Retina (tissue), 1 donor: ENCODE data around the gene EPN3.
A peak's percentile ranks its signal among the peaks of the same experiment; 100 is the strongest.

Source experiments
- DNase-seq: peaks from one replicate; pipeline ENCODE4 v3.0.0-alpha.2; 2016

EPN3 gene

GRCh38 chr17:50536683-50537646 is 4.4 kb downstream of the EPN3 start:
- DNase-seq, result no peak

GRCh38 chr17:50537721-50538548 is 5.4 kb downstream of the EPN3 start:
- no peak for DNase-seq

DNA sequence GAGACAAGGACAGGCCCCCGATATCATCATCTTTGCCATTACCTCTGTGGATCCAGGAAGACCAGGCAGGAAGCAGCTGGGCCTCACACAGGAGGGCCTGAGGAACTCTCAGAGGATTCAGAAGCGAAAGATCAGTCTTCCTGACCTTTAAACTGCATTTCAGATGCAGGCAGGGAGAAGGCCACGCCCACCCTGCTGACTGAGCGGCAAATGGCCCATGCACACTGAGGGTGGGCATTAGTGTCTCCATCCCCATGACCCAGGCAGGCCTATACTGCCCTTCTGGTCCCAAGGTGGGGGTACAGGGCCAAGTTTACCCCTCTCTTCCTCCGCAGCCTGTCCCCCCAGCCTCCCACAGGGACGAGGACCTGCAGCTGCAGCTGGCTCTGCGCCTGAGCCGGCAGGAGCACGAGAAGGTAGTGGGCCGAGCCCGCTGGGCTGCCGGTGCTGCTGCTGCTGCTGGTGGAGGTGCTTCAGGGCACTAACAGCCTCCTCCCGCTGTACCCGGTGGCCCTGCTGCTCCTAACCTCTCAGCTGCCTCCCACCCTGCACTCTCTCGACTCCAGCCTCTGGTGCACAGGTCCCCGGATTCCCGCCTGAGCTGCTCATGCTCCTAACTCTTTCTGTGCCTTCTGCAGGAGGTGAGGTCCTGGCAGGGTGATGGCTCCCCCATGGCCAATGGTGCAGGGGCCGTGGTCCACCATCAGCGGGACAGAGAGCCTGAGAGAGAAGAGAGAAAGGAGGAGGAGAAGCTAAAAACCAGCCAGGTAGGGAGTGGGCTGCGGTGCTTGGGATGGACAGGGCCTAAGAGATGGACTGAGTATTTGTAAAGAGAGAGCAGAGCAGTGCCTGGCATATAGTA is 6.2 kb downstream of the EPN3 start:
- no peak for DNase-seq

- DNase-seq, result no peak
Observed at GRCh38 chr17:50539762-50540559, 7.4 kb downstream of the EPN3 start.

DNA sequence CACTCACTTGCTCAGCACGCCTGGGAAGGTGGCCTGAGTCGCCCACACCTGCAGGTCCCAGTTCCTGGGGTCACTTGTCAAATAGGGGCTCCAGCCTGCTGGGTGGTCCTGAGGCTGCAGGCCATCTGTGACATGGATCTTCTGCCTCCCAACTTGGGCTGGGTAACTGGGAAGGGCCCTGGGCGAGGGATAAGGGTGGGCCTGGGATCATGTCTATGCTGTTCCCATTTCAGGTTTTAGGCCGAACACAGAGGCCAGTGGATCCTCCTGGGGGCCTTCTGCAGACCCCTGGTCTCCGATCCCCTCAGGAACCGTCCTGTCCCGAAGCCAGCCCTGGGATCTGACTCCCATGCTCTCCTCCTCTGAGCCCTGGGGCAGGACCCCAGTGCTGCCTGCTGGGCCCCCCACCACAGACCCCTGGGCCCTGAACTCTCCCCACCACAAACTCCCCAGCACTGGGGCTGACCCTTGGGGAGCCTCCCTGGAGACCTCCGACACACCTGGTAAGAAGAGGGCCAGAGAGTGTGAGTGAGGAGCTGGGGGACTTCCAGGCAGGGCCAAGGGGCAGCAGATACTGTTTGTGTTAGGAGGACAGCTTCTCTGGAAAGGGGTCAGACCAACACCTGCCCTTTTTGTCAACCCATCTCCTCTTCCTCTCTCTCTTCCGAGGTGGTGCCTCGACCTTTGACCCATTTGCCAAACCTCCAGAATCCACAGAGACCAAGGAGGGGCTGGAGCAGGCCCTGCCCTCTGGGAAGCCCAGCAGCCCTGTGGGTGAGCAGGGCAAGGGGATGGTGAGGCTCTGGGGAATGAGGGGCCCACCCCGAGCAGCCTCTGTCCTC is 8.2 kb downstream of the EPN3 start:
- DNase-seq, result no peak

GRCh38 chr17:50541402-50541715 is 8.8 kb downstream of the EPN3 start:
- no peak for DNase-seq

GRCh38 chr17:50541716-50542688 is 9.5 kb downstream of the EPN3 start:
- DNase-seq, result peak; percentile 92

DNA sequence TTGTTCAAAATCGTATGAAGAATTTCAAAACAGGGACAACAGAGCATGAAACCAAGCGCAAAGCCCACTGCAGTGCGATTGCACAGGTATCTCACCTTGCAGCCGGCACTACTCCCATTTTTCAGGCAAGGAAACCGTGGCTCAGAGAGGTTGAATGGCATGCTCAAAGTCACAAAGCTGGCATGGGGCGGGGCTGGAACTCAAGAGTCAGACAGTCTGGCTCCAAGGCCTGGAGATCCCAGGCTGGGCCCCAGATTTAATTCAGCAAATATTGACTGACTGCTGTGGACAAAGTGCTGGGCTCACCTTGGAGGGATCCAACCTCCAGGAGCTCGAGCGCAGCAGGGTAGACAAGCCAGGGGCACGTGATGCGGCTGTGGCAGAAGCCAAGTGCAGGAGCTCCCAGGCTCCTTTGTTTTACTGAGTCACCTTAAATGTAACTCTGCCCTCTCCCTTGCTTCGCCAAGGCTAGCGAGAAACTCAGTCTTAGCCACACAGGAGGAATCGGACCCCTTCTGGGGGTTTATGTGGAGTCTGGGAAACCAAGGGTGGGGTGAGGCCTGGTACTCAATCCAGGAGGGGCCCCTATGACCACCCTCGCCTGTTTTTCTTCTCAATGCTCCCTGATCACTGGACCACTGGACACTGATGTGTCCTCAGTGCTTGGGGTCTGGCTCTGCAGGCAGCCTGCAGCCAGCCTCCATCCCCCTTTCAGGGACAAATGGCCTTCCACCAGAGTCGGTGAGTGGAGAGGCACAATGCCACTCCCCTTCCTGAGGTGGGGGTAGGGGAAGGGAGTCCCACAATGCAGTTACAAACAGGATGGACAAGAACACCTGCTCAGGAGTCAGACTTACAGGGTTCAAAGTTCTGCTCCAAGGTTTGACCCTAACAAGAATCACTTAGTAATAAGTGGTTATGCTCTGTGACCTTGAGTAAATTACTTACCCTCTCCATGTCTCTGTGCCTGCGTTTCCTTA is 10.6 kb downstream of the EPN3 start:
- DNase-seq, result no peak

GRCh38 chr17:50544516-50544915 is 12.0 kb downstream of the EPN3 start:
- DNase-seq, result no peak

DNA sequence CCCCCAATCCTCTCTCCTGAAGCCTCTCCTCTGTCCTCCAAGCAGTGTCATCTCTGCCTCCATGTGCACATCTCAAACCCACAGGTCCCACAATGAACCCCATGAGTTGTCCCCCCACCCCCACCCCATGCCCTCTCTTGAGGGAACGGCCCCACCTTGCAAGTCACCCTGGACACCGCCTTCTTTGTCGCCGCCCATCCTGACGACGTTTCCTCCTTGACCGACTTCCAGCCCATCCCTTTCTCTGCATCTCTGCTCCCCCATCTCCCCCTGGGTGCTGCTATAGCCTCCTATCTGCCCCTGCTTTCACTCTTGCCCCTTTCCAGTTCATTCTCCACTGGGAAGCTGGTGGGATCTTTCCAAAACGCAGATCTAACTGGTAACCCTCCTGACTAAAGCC is 12.8 kb downstream of the EPN3 start:
- DNase-seq, result no peak

- DNase-seq, result no peak
Observed at GRCh38 chr17:50546701-50547034, 14.1 kb downstream of the EPN3 start.

DNA sequence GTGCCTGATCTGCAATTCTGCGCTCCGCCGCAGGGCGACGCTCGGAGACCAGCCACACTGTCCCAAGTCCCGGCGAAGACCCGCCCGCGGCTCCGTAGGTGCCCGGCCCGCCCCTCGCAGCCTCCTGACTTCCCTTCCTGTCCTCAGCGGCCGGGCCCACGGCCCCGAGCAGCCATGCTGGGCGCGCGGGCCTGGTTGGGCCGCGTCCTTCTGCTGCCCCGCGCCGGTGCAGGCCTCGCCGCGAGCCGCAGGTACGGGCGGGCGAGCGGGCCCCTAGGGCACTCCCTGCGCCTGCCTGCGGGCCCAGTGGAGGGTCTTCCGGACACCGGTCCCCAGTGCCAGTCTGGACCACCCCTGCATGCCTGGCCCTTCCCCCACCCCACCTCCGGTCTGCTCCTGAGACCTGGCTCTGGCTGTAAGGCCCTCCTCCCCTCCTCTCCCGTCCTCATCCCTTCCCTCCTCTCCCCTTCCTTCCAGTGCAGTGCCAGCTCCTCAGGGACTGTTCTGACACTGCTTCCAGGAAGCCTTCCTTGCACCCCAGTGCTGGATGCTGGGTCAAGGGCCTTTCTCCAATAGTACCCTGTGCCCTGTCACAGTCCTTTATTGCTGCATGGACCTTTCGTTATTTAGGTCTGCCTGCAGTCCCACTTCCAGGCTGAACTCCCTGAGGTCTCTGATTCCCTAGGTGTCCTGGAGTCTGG is 14.7 kb downstream of the EPN3 start, which contains the start of gene SPATA20:
TSS of gene SPATA20 (plus strand) at position 140 of the 701 bp plus-strand sequence. CDS start at position 175, 35 bp downstream.
- DNase-seq, result peak; percentile 90

GRCh38 chr17:50547736-50548083 is 15.2 kb downstream of the EPN3 start:
- no peak for DNase-seq

GRCh38 chr17:50548831-50549230 is 16.3 kb downstream of the EPN3 start:
- DNase-seq, result no peak

DNA sequence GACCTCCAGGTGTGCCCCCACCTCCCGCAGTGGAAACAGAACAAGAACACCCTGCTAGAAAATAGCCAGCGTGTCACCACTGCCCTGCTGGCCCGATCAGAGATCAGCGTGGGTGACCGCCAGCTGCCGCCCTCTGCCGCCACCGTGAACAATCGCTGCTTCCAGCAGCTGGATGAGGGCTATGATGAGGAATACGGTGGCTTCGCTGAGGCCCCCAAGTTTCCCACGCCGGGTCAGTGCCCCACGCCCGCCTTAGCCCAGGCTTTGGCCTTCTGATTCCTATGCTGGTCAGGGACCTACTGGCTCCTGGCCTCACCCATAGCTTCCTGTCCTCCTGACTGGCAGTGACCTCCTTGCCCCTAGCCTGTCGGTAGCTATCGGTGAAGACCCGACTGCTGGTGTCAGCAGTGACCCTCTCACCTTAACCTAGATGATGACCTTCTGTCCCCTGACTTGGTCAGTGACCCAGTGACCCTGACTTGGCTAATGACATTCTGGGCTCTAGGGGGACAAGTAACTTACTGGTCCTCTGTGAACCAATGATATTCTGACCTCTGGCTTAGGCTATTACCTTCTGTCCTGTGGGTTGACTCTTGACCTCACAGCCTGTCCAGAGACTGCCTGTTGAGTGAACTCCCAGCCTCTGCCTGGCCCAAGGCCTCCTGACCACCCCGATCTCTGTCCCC is 16.9 kb downstream of the EPN3 start:
- no peak for DNase-seq

DNA sequence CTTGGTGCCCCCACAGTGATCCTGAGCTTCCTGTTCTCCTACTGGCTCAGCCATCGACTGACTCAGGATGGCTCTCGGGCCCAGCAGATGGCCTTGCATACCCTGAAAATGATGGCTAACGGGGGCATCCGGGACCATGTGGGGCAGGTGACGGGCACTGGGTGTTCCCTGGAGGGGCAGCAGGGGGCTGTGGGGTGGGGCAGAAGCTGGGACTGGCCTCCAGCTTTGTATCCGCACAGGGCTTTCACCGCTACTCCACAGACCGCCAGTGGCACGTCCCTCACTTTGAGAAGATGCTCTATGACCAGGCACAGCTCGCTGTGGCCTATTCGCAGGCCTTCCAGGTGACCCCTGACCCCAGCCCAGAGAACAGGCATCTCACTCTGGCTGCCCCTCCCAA is 17.4 kb downstream of the EPN3 start:
- no peak for DNase-seq

DNA sequence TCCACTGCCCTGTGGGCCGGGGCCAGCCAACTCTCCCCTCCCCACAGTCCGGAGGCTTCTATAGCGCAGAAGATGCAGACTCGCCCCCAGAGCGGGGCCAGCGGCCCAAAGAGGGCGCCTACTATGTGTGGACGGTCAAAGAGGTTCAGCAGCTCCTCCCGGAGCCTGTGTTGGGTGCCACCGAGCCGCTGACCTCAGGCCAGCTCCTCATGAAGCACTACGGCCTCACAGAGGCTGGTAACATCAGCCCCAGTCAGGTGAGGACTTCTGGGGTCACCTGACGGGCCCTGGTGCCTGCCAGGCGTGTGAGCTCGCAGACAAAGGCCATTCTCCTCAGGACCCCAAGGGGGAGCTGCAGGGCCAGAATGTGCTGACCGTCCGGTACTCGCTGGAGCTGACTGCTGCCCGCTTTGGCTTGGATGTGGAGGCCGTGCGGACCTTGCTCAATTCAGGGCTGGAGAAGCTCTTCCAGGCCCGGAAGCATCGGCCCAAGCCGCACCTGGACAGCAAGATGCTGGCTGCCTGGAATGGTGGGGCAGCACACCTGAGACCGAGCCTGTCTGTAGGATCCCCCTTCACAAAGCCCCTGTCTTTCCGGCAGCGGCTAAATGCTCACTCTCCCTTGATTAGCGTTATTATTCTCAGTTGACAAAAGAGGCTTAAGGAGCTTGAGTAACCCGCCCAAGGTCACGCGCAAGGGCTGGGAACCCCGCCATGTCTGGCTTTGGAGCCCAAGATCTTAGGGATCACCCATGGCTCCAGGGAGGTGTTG is 18.3 kb downstream of the EPN3 start:
- DNase-seq, result peak; percentile 89
